Skeletal muscle tissue (tissue), 4 donors: Measurements from ENCODE around the gene RASD1. TPM values are rescaled to one million over a fixed set of nuclear protein-coding genes. Genes with fewer than 3 reads are reported as not detected.
A peak's percentile ranks its signal among the peaks of the same experiment; 100 is the strongest.

Experiments used
- H3K27ac ChIP-seq: one replicate; pipeline ENCODE4 v1.7.0; 2013; ENCODE audit warnings: mild to moderate bottlenecking, low read depth, low read length, inconsistent platforms
- H3K27me3 ChIP-seq, 3 donors: one replicate each; pipeline ENCODE4 v1.7.0; 2013; ENCODE audit warnings: low read length in 3 of 3; ENCODE audit not compliant: control insufficient read depth in 3 of 3, insufficient read depth in 3 of 3
- H3K36me3 ChIP-seq, 3 donors: one replicate each; pipeline ENCODE4 v1.7.0; 2013; ENCODE audit warnings: low read length in 3 of 3; ENCODE audit not compliant: control insufficient read depth in 3 of 3, insufficient read depth in 3 of 3
- H3K4me1 ChIP-seq, 3 donors: one replicate each; pipeline ENCODE4 v1.7.0; 2013; ENCODE audit warnings: low read length in 3 of 3, mild to moderate bottlenecking in 3 of 3; ENCODE audit not compliant: control insufficient read depth in 3 of 3, insufficient read depth in 3 of 3
- H3K4me3 ChIP-seq, 3 donors: one replicate each; pipeline ENCODE4 v1.7.0; 2013; ENCODE audit warnings: low read length in 3 of 3
- H3K9ac ChIP-seq, 3 donors: one replicate each; pipeline ENCODE4 v1.7.0; 2013; ENCODE audit warnings: low read length in 3 of 3, mild to moderate bottlenecking in 3 of 3, moderate library complexity in 2 of 3, low read depth in 1 of 3
- H3K9me3 ChIP-seq, 3 donors: one replicate each; pipeline ENCODE4 v1.7.0; 2013; ENCODE audit warnings: low read length in 3 of 3; ENCODE audit not compliant: control insufficient read depth in 3 of 3
- total RNA-seq: library from RNA; depleted of rRNA; stranded (reverse); fragments of >200 nt; gene quantifications from one replicate; pipeline ENCODE4 v1.2.3, GENCODE V29; 2014
- donor health status: Osteomylitis.

The RASD1 gene
- total RNA-seq, 1 donor from 2014 or later, result 4.2 TPM

DNA sequence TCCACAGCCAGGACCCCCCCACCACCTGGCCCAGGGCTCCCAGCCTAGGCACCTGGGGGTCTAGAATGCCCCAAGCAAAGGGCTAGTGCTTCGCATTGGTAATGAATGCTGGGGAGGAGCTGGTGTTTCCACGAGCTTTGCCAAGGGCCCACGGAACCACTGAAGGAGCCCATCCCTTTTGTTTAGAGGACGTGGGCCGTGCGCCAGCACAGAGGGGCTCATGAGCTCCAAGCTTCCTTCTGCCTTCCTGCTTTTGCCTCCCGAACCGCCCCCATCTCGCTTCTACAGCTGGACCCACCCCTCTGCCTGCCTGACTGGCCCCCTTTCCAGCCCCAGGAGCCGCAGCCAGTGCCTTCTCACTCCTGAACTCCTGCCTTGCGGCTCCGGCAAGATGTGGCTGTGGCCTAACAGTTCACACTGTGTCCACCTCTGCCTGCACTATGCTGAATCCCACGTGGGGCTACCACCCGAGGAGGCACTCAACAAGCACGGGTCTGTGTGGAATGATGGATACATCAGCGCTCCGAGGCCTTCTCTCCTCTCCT, 31.8 kb upstream of the RASD1 start:
- H3K27ac ChIP-seq, result peak overlapping the region; percentile 86
- no peak overlapping the region for H3K4me3 ChIP-seq
- H3K9ac ChIP-seq, result peak overlapping the region in 2 of 3 donors; percentile 38 to 76
- H3K27me3 ChIP-seq, result no peaks in the 10 kb centered on the region
- no peaks in the 10 kb centered on the region for H3K36me3 ChIP-seq
- peaks cover 0 to 2% (median 0%) of the 10 kb centered on the region in 3 donors for H3K9me3 ChIP-seq
- peaks cover 29 to 41% (median 36%) of the 10 kb centered on the region in 3 donors for H3K4me1 ChIP-seq

DNA sequence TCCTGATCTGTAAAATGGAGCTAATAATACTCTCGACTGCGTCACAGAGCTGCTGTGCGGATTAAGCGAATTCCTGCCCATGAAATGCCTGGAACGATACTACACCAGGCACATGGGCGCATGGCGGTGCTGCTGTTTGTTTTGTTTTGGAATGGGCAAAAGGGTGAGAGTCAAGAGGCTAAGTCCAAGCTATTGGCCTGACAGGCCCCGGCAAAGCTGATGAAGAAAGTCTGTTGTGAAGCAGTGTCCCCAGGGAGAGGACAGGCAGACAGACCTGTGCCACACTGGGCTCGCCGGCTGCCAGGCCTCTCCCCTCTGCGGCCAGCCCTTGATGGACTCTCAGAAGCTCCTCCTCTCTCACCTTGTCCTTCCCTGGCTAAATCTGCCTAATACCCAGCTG, 31.3 kb upstream of the RASD1 start:
- peaks cover 29 to 41% (median 36%) of the 10 kb centered on the region in 3 donors for H3K4me1 ChIP-seq
- peak overlapping the region; percentile 86 for H3K27ac ChIP-seq
- peak overlapping the region; percentile 38 to 76 (median 54) for H3K9ac ChIP-seq
- no peaks in the 10 kb centered on the region for H3K27me3 ChIP-seq
- peaks cover 0 to 2% (median 0%) of the 10 kb centered on the region in 3 donors for H3K9me3 ChIP-seq
- H3K36me3 ChIP-seq, result no peaks in the 10 kb centered on the region
- H3K4me3 ChIP-seq, result peak overlapping the region in 1 of 3 donors; percentile 17

DNA sequence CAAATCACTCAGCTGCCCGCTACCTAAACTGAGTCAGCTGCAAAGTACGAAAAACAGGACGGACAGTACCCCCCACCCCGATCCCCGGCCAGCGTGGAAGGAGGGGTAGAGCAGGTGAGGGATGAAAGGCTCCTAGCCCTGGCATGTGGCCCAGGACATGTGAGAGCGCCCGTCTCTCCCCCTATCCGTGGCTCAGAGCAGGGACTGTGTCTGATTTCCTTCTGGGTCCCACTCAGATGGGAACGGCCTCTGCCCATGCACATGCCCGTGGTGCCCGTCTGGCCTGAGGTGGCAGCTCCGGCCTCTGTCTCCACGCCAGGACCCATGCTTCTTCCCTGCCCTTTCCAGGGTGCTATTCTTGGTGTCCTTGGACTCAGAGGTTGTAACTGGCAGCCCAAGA, 30.2 kb upstream of the RASD1 start:
- Histone ChIP-seq H3K36me3 (peaks cover 0 to 3% (median 0%) of the 10 kb centered on the region in 3 donors), H3K4me3 (peak overlapping the region in 1 of 3 donors; percentile 36)

DNA sequence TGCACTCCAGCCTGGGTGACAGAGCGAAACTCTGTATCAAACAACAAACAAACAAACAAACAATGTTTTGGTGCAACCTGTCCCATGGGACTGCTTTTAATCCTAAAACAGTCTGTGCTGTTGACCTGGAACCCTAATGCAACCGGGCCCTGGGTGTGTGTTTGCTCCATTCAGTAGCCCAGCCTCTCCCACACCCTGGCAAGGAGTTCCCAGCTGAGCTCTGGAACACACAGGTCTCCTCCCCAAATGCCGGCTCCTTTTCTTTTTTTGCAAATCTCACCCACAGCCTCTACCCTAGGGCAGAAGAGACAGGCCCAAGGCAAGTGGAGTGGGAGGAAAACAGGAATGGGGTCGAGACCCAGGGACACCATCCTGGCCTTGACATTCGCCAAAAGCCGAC, 29.8 kb upstream of the RASD1 start:
- Histone ChIP-seq H3K27ac (peak overlapping the region; percentile 86), H3K27me3 (no peaks in the 10 kb centered on the region), H3K4me1 (peaks cover 29 to 41% (median 36%) of the 10 kb centered on the region in 3 donors), H3K9me3 (no peaks in the 10 kb centered on the region), H3K9ac (peak overlapping the region; percentile 45 to 85 (median 70)), H3K36me3 (peaks cover 0 to 3% (median 3%) of the 10 kb centered on the region in 3 donors), H3K4me3 (peak overlapping the region in 1 of 3 donors; percentile 20)

More for the DNA sequence above, 30.2 kb upstream of the RASD1 start:
- Histone ChIP-seq H3K27me3 (no peaks in the 10 kb centered on the region), H3K27ac (peak overlapping the region; percentile 86), H3K9ac (peak overlapping the region; percentile 53 to 85 (median 70)), H3K4me1 (peaks cover 29 to 41% (median 36%) of the 10 kb centered on the region in 3 donors), H3K9me3 (no peaks in the 10 kb centered on the region)

DNA sequence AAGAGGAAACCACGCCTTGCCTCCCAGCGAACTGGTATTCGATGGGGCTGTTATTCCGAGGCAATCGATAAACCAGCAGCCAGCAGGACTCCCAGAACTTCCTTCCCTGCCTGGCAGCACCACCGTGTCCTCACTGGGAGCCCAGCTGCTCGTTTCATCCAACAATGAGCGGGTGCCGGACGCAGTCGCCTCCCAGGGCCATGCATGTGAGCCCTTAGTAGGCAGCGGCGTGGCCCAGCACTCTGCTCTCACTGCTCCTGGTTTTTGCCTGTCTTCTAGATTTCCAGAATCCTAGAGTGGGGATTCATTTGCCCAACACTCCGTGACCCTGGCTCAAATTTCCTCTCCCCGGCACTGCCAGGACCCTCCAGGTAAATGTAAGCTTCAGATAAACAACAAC, 29.1 kb upstream of the RASD1 start:
- no peaks in the 10 kb centered on the region for H3K9me3 ChIP-seq
- peak overlapping the region in 1 of 3 donors; percentile 8 for H3K9ac ChIP-seq
- peaks cover 0 to 3% (median 3%) of the 10 kb centered on the region in 3 donors for H3K36me3 ChIP-seq
- H3K4me3 ChIP-seq, result no peak overlapping the region
- no peaks in the 10 kb centered on the region for H3K27me3 ChIP-seq
- no peak overlapping the region for H3K27ac ChIP-seq
- H3K4me1 ChIP-seq, result peaks cover 29 to 41% (median 36%) of the 10 kb centered on the region in 3 donors

- Histone ChIP-seq H3K4me1 (peaks cover 24 to 39% (median 31%) of the 10 kb centered on the region in 3 donors), H3K27me3 (no peaks in the 10 kb centered on the region), H3K9ac (no peak overlapping the region), H3K27ac (no peak overlapping the region), H3K36me3 (peaks cover 0 to 3% (median 3%) of the 10 kb centered on the region in 3 donors), H3K4me3 (no peak overlapping the region), H3K9me3 (no peaks in the 10 kb centered on the region)
Observed at GRCh38 chr17:17523731-17524490, 27.7 kb upstream of the RASD1 start.

DNA sequence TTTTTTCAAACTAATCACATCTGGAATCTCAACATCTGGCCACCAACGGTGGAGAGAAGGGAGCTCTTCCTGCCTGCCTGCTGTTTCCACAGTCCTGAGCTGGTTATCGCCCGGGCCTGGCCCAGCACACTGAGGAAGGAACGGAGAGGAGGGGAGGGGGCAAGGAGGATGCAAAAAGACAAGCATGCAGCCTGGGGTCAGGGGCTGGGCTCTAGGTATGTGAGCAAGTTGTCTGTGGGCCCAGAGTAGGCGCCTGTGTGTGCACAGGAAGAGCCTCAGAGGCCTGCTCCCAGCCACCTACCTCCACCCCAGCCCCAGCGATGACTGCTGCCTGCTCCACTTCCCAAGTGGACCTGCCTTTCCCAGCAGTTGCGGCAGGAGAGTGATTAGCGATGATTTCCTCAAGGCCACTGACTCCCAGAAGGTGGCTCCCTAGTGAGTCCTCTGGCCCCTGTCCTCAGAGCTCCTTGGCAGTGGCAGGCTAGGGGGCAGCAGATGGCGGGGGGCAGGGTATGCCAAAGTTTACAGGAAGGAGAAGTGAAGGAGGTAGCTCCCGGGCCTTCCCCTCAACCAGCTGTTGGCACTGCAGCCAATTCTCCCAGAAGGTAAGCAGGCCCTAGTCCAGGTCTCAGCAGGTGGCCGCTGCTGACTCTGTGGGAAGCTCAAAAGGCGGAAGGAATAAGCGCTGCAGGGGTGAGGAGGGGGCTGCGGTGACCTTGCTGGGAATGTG, 27.0 kb upstream of the RASD1 start:
- Histone ChIP-seq H3K27ac (no peak overlapping the region), H3K9ac (no peak overlapping the region), H3K4me1 (peaks cover 19 to 32% (median 23%) of the 10 kb centered on the region in 3 donors), H3K4me3 (no peak overlapping the region), H3K9me3 (no peaks in the 10 kb centered on the region), H3K36me3 (peaks cover 0 to 3% (median 3%) of the 10 kb centered on the region in 3 donors), H3K27me3 (no peaks in the 10 kb centered on the region)

- Histone ChIP-seq H3K9me3 (no peaks in the 10 kb centered on the region), H3K27me3 (no peaks in the 10 kb centered on the region), H3K4me1 (peaks cover 0 to 7% (median 5%) of the 10 kb centered on the region in 3 donors), H3K9ac (no peak overlapping the region), H3K4me3 (no peak overlapping the region), H3K36me3 (peaks cover 0 to 3% (median 3%) of the 10 kb centered on the region in 3 donors), H3K27ac (no peak overlapping the region)
Observed at GRCh38 chr17:17520599-17521232, 24.5 kb upstream of the RASD1 start.

DNA sequence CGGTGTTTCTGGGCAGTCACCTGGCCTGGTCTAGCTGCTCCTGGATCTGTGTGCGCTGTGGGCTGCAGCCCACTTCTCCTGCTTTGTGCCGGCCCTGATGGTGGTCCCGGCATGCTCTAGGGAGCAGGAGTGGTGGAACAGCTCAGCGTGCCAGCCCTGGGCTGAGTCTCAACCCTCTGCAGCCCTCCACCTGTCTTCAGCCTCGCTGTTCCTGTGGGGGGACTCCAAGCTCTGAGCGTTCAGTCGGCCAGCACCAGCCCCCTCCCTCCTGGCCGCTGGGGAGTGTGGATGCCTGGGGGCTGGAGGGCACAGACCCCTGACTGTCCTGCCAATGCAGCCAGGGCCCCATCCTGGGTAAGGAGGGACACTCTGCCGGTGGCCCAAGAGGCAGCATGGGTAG, 23.7 kb upstream of the RASD1 start:
- no peak overlapping the region for H3K27ac ChIP-seq
- H3K36me3 ChIP-seq, result peaks cover 0 to 3% (median 3%) of the 10 kb centered on the region in 3 donors
- H3K9ac ChIP-seq, result no peak overlapping the region
- no peaks in the 10 kb centered on the region for H3K27me3 ChIP-seq
- H3K4me3 ChIP-seq, result no peak overlapping the region
- H3K9me3 ChIP-seq, result no peaks in the 10 kb centered on the region
- peaks cover 0 to 4% (median 0%) of the 10 kb centered on the region in 3 donors for H3K4me1 ChIP-seq
